DND-41 (cell line): ENCODE data around the gene C2CD3.

Experiments used
- ATAC-seq: fragments of 200-7000 bp; cut with Tn5 transposase; 3 replicates; pipeline ENCODE4 v1.9.1; 2021; ENCODE audit warnings: low read depth; ENCODE audit not compliant: insufficient read depth
- DNase-seq: peaks from one replicate; pipeline ENCODE4 v3.0.0-alpha.2; 2020
- H2AFZ ChIP-seq: 2 replicates; pipeline ENCODE4 v1.6.0; 2012; ENCODE audit warnings: low read depth, low read length
- H3K27ac ChIP-seq: 2 replicates; pipeline ENCODE4 v1.5.1; 2012; ENCODE audit warnings: low read length, inconsistent platforms
- H3K27me3 ChIP-seq: fragments of 200-600 bp; sonication (generic); 2 replicates; pipeline ENCODE4 v1.6.0; 2012; ENCODE audit warnings: low read length, mild to moderate bottlenecking, inconsistent platforms; ENCODE audit not compliant: insufficient read depth, poor library complexity
- H3K36me3 ChIP-seq: 2 replicates; pipeline ENCODE4 v1.5.1; 2012; ENCODE audit warnings: low read length, inconsistent platforms; ENCODE audit not compliant: insufficient read depth
- H3K4me1 ChIP-seq: 2 replicates; pipeline ENCODE4 v1.5.1; 2012; ENCODE audit warnings: mild to moderate bottlenecking, low read length; ENCODE audit not compliant: insufficient read depth
- H3K4me2 ChIP-seq: 2 replicates; pipeline ENCODE4 v1.6.0; 2012; ENCODE audit warnings: mild to moderate bottlenecking, moderate library complexity, low read length, inconsistent platforms; ENCODE audit not compliant: insufficient read depth
- H3K4me3 ChIP-seq, 2 experiments: fragments of 200-600 bp in 1 of 2; shearing (Covaris generic) in 1 of 2; 2 replicates each; pipeline ENCODE4 v1.5.1; 2012 to 2016; ENCODE audit warnings: inconsistent platforms in 2 of 2, low read length in 2 of 2, mild to moderate bottlenecking in 2 of 2, low read depth in 1 of 2, moderate library complexity in 1 of 2
- H3K79me2 ChIP-seq: 2 replicates; pipeline ENCODE4 v1.6.0; 2012; ENCODE audit warnings: low read length, inconsistent platforms; ENCODE audit not compliant: insufficient read depth
- H3K9ac ChIP-seq: 2 replicates; pipeline ENCODE4 v1.6.0; 2012; ENCODE audit warnings: low read depth, mild to moderate bottlenecking, inconsistent platforms, low read length, moderate library complexity
- H3K9me3 ChIP-seq: 2 replicates; pipeline ENCODE4 v1.5.1; 2012; ENCODE audit warnings: low read length, moderate library complexity, mild to moderate bottlenecking, inconsistent platforms; ENCODE audit not compliant: insufficient read depth, severe bottlenecking
- H4K20me1 ChIP-seq: 2 replicates; pipeline ENCODE4 v1.6.0; 2012; ENCODE audit warnings: low read length; ENCODE audit not compliant: insufficient read depth
- CTCF ChIP-seq: IDR thresholded peaks from 2 replicates; pipeline ENCODE4 v1.5.1; 2012; ENCODE audit warnings: borderline replicate concordance, low read length, moderate library complexity, mild to moderate bottlenecking; ENCODE audit not compliant: poor library complexity, severe bottlenecking; ENCODE audit errors: extremely low read depth
- EZH2 ChIP-seq: IDR thresholded peaks from 3 replicates; pipeline ENCODE4 v1.6.1; 2012; ENCODE audit warnings: borderline replicate concordance, low read depth, mild to moderate bottlenecking, moderate library complexity, low read length, inconsistent platforms; ENCODE audit not compliant: severe bottlenecking

The C2CD3 gene

GRCh38 chr11:73980001-73980961 lies 190.5 kb downstream of the C2CD3 start:
- H3K9ac ChIP-seq: peak overlapping the region; percentile 87

GRCh38 chr11:73978576-73979086 lies 192.2 kb downstream of the C2CD3 start:
- DNase-seq (no peak), ATAC-seq (no peak)
- Histone ChIP-seq H3K36me3 (peaks cover 81% of the 10 kb centered on the region), H4K20me1 (peaks cover 46% of the 10 kb centered on the region), H3K9ac (0 out of 2 replicates have a peak overlapping the region, but pooled peaks have one; percentile 7), H3K79me2 (peaks cover 40% of the 10 kb centered on the region), H3K4me1 (peaks cover 62% of the 10 kb centered on the region), H3K4me2 (peak overlapping the region; percentile 33; the same call in 1 of the 2 replicates), H3K9me3 (no peaks in the 10 kb centered on the region), H3K4me3 (no peak overlapping the region), H3K27me3 (no peaks in the 10 kb centered on the region), H2AFZ (no peak overlapping the region), H3K27ac (no peak overlapping the region)
- TF ChIP-seq EZH2 (no peak), CTCF (no peak)

More at GRCh38 chr11:73980001-73980961, 190.5 kb downstream of the C2CD3 start:
- TF ChIP-seq CTCF: no peak
- no peak for TF ChIP-seq EZH2
- Histone ChIP-seq H2AFZ (no peak overlapping the region), H3K27ac (peak overlapping the region; percentile 99), H4K20me1 (peaks cover 36% of the 10 kb centered on the region), H3K79me2 (peaks cover 41% of the 10 kb centered on the region), H3K4me2 (peak overlapping the region; percentile 90), H3K36me3 (peaks cover 66% of the 10 kb centered on the region), H3K4me3 (peak overlapping the region in 1 of 2 experiments; percentile 68; a peak in 2 of 4 replicates), H3K27me3 (no peaks in the 10 kb centered on the region), H3K4me1 (peaks cover 62% of the 10 kb centered on the region), H3K9me3 (no peaks in the 10 kb centered on the region)
- ATAC-seq (peak; percentile 23), DNase-seq (peak; percentile 80)

- H4K20me1 ChIP-seq: peaks cover 46% of the 10 kb centered on the region
- no peak overlapping the region for H3K27ac ChIP-seq
- no peaks in the 10 kb centered on the region for H3K9me3 ChIP-seq
- DNase-seq (no peak), ATAC-seq (no peak)
- peaks cover 81% of the 10 kb centered on the region for H3K36me3 ChIP-seq
- H3K9ac ChIP-seq: no peak overlapping the region
- TF ChIP-seq EZH2: no peak
- TF ChIP-seq CTCF: no peak
- H3K4me1 ChIP-seq: peaks cover 59% of the 10 kb centered on the region
- H3K4me3 ChIP-seq: no peak overlapping the region
- no peak overlapping the region for H2AFZ ChIP-seq
- peaks cover 37% of the 10 kb centered on the region for H3K79me2 ChIP-seq
- H3K27me3 ChIP-seq: no peaks in the 10 kb centered on the region
- no peak overlapping the region for H3K4me2 ChIP-seq
These were observed 192.8 kb downstream of the C2CD3 start for GRCh38 chr11:73977856-73978519.
